Stimulated activated CD4-positive, alpha-beta T cell treated with anti-CD3 and anti-CD28 coated beads, TNF-alpha, amount 100 ng/mL, for 48 hours (primary cell): ENCODE data around the gene SMAP2.

ENCODE experiments used
- DNase-seq, 3 donors: peaks; one replicate each; pipeline ENCODE4 v3.0.0-alpha.2; 2020; ENCODE audit warnings: low read depth in 3 of 3

The SMAP2 gene

GRCh38 chr1:40421431-40422384 is 48.2 kb downstream of the SMAP2 start:
- DNase-seq, result no peak

GRCh38 chr1:40422630-40423263 is 49.2 kb downstream of the SMAP2 start:
- DNase-seq, result no peak

- no peak for DNase-seq
Measured at GRCh38 chr1:40423264-40423642, 49.7 kb downstream of the SMAP2 start.

GRCh38 chr1:40423951-40424618 is 50.6 kb downstream of the SMAP2 start:
- DNase-seq, result no peak

GRCh38 chr1:40425198-40425597 is 51.7 kb downstream of the SMAP2 start:
- no peak for DNase-seq

GRCh38 chr1:40431385-40431784 is 57.9 kb downstream of the SMAP2 start:
- no peak for DNase-seq

GRCh38 chr1:40432644-40433390 is 59.3 kb downstream of the SMAP2 start:
- no peak for DNase-seq

- DNase-seq, result no peak
Measured at GRCh38 chr1:40435471-40435870, 61.9 kb downstream of the SMAP2 start.

- no peak for DNase-seq
Measured at GRCh38 chr1:40435876-40436275, 62.3 kb downstream of the SMAP2 start.

GRCh38 chr1:40438391-40439015 is 65.0 kb downstream of the SMAP2 start:
- DNase-seq, result no peak

- DNase-seq, result no peak
Measured at GRCh38 chr1:40439247-40439646, 65.7 kb downstream of the SMAP2 start.

GRCh38 chr1:40449684-40450494 is 76.4 kb downstream of the SMAP2 start, which contains the start of gene ZFP69B:
Gene ZFP69B (plus strand): TSS chr1:40450476. CDS start chr1:40450962, 486 bp downstream.
- DNase-seq, result peak; percentile 72 to 89 (median 83)

GRCh38 chr1:40450495-40451237 is 77.1 kb downstream of the SMAP2 start:
- DNase-seq, result peak; percentile 61 to 80 (median 79)

GRCh38 chr1:40451238-40451585 is 77.7 kb downstream of the SMAP2 start:
- DNase-seq, result peak in 1 of 3 donors; percentile 20

GRCh38 chr1:40454873-40455272 is 81.3 kb downstream of the SMAP2 start:
- no peak for DNase-seq

- DNase-seq, result no peak
Measured at GRCh38 chr1:40462956-40463590, 89.5 kb downstream of the SMAP2 start.

- no peak for DNase-seq
Measured at GRCh38 chr1:40469327-40469726, 95.8 kb downstream of the SMAP2 start.
